Left kidney (tissue), 2 donors: Measurements from ENCODE around the gene AP5B1. TPM values are rescaled to one million over a fixed set of nuclear protein-coding genes. Genes with fewer than 3 reads are reported as not detected.
"Not testable (repeated sequence)": the region's sequence is repeated elsewhere in the genome, so short reads cannot be mapped to it uniquely, and the experiment has no call there.

Source experiments
- DNase-seq: peaks from one replicate; pipeline ENCODE4 v3.0.0-alpha.2; 2013
- polyA plus RNA-seq: library from polyadenylated mRNA; unstranded; fragments of 120-200 nt; gene quantifications from one replicate; pipeline ENCODE4 v1.2.1, GENCODE V29; 2013; ENCODE audit not compliant: insufficient read length

Gene AP5B1
- polyA plus RNA-seq, 1 donor = 7.6 TPM

DNA sequence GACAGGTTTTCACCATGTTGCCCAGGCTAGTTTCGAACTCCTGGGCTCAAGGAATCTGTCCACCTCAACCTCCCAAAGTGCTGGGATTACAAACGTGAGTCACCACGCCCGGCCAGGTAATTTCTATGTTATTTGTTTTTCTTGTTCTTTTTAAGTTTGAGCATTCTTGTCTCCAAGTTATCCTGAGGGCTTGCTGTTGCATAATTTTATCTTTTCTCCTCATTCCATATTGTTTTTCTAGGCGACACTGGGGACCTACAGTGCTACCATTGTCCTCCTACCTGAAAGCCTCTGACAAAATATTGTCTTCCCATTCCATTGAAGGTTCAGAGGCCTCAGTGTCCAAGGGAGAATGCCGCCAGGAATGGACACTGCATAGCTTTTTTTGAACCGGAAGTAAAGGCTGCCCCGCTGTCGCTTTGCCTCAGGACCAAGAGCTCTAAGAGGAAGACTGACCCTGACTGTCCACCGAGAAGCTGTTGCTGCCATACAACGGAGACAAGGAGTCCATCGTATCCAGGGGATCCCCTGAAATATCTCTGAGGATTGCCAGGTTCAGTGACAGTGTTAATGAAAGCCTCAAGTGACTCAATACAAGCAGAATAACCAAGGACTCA, 9.7 kb downstream of the AP5B1 start:
- no peak for DNase-seq

DNA sequence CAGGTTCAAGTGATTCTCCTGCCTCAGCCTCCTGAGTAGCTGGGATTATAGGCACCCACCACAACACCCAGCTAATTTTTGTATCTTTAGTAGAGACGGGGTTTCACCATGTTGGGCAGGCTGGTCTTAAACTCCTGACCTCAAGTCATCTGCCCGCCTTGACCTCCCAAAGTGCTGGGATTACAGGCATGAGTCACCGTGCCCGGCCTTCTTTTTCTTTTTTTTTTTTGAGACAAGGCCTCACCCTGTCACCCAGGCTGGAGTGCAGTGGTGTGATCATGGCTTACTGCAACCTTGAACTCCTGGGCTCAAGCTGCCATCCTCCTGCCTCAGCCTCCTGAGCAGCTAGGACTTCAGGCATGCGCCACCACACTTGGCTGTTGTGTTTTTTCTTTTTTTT, 13.0 kb downstream of the AP5B1 start:
- DNase-seq = not testable (repeated sequence)

DNA sequence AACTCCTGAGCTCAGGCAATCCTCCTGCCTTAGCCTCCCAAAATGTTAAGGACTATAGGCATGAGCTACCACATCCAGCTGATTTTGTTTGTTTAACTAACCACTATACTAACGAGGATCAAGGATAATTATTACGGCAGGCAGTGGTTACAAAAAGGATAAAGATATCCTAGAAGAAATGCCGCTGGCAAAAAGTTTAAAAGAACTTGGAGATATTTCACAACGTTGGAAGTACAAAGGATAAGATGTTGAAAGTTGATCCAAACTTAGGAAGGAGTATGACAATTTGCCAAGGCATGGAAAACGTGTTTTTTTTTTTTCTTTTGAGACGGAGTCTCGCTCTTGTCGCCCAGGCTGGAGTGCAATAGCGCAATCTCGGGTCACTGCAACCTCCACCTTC, 13.4 kb downstream of the AP5B1 start:
- DNase-seq = no peak

DNA sequence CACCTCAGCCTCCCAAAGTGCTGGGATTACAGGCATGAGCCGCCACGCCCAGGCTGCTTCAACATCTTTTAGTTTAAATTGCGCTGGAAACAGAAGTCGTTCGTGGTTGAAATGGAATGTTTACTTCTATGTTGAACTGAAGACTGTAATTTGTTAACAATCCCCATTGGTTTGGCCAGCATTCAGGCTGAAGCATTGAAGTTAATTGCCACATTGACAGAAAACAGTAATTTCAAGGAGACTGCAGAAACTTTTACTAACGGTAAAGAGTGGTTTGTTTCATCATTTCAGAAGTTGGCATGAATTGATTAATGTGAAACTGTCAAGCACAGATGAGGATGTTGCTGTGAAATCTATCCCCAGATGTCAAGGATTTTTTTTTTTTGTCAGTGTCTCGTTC, 14.2 kb downstream of the AP5B1 start:
- no peak for DNase-seq

DNA sequence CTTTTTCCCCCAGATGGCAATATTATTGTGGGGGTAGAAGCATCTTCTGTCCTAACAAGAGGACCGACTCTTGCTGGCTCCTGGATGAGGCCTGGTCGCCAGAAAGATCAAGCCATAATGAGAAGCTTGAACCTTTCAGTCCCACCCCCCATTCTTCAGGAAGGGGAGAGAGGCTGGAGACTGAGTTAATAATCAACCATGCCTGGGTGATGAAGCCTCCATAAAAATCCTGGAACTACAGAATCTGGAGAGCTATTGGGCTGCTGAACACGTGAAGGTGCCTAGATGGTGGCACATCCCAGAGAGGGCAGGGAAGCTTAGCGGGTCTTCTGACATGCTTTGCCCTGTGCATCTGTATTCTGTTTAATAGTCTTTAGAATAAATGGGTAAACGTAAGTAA, 16.3 kb downstream of the AP5B1 start:
- DNase-seq = no peak

GRCh38 chr11:65762816-65763215, 18.0 kb downstream of the AP5B1 start:
- not testable (repeated sequence) for DNase-seq

- not testable (repeated sequence) for DNase-seq
Observed at GRCh38 chr11:65762169-65762568, 18.6 kb downstream of the AP5B1 start.

GRCh38 chr11:65745049-65745448, 35.7 kb downstream of the AP5B1 start:
- DNase-seq = no peak

- DNase-seq = no peak
Observed at GRCh38 chr11:65744699-65745042, 36.1 kb downstream of the AP5B1 start.

DNA sequence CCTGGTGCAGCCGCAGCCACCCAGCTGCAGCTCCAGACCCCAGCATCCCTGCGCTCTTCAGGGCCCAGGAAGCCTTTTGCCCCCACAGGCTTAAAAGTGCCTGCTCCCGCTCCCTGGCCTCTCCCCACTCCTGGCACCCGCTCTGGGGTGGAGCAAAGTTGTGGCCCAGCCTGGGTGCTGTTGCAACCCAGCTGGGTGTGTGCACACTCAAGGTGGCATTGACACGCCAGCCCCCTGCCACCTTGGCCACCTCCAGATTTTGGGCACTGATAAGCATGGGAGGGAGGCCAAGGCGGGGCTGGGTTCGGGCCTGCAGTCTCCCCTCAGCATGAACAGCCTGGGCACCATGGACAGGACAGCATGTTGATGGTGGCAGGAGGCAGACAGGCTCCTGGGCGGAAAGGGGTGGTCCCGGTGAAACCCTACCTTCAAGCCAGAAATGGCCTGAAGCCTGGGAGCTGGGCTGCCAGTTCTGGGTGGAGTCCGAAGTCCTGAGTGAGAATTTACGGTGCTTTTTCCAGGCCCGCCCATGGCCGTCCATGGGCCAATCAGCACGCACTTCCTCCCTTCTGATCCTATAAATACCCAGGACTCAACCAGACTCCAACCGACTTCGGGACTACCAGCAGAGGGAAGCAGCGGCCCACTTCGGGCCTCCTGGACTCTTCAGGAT, 36.6 kb downstream of the AP5B1 start:
- DNase-seq = no peak

DNA sequence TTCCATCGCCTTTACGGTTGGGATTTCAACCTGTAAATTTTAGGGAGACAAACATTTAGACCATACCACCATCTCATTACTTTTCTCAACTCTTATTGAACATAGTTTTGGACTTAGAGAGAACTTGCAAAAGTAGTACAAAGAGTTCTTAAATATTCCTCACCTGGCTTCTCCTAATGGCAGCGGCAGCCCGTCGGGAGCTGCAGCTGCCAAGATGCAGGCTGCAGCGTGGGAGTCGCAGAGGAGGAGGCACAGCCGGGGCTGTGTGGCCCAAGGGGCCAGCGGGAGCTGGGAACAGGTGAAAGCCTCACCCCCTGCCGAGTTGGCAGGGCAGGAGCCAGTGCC, 37.1 kb downstream of the AP5B1 start:
- no peak for DNase-seq

DNA sequence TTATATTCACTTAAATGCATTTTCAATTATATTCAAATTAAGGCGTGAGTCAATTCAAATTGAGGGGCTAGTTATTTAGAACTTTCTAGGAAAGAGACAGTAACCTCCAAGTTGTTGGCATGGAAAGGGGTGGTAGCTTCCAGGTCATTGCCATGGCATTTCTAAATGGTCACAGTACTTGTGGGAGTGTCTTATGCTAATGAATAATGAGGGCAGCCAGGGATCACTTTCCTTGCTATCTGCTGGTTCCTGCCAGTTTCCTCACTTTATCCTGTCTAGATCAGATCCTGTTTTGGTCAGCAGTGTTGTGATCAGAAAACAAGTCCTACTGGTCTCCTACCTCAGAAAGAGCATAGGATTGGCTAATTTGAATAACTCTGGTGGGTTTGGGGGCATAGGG, 38.4 kb downstream of the AP5B1 start:
- DNase-seq = no peak

- no peak for DNase-seq
Observed at GRCh38 chr11:65741185-65741584, 39.6 kb downstream of the AP5B1 start.

DNA sequence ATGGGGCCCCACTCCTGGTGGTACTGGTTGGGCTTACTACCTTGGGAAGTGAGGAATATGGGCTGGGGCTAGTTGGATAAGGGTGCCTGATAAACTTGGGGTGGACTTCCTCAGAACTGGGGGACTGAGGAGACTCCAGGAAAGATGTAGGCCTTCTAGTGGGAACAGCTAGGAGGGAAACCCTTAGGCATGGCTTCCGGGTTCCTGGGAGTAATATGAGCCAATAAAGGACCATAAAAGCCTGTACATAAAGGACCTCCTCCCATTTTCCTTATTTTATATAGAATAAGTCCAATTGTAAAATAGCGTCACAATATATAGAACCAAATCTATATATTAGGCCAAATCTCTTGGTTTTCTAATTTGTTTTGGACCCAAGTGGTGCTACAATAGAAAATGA, 41.8 kb downstream of the AP5B1 start:
- DNase-seq = no peak

DNA sequence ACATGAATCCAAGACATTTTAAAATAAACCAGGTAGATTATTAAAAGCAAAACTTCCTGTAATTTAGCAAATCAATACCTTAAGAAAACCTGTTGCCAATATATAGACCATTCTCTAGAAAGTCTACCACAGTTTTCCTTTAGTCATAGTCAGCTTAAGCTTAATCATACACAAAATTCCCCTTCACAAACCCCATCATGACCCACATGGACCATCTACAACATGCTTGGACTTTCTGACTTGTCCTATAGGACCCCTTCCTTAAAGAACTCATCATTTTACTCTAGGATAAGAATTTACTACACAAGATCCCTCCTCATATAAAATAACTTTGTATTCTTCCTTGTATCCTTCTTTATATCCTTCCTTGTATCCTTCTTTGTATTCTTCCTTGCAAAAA, 44.0 kb downstream of the AP5B1 start:
- DNase-seq = no peak

- DNase-seq = not testable (repeated sequence)
Observed at GRCh38 chr11:65735111-65735510, 45.7 kb downstream of the AP5B1 start.

DNA sequence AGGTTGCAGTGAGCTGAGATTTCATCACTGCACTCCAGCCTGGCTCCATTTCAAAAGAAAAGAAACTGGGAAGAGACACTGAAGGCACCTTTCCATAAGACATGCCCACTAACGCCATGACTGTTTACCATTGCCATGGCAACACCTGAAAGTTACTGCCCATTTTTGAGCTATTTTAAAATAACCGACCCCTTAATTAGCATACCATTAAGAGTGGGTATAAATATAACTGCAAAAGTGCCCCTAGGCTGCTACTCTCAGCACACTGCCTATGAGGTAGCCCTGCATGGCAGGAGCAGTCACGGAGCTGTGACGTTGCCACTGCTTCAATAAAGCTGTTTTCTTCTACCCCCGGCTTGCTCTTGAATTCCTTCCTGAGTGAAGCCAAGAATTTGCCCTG, 50.3 kb downstream of the AP5B1 start:
- no peak for DNase-seq

DNA sequence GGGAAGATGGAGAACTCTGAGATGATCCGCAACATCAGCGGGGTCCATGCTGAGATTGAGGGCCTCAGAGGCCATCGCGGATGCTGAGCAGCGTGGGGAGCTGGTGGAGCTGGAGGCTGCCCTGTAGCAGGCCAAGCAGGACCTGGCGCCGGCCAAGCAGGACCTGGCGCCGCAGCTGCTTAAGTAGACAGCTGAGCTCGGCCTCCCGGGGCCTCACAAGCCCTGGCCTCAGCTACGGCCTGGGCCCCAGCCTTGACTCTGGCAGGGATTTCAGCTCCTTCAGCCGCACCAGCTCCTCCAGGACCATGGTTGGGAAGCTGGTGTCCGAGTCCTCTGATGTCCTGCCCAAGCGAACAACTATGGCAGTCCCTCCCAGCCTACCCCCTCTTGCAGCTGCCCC, 52.9 kb downstream of the AP5B1 start:
- no peak for DNase-seq

DNA sequence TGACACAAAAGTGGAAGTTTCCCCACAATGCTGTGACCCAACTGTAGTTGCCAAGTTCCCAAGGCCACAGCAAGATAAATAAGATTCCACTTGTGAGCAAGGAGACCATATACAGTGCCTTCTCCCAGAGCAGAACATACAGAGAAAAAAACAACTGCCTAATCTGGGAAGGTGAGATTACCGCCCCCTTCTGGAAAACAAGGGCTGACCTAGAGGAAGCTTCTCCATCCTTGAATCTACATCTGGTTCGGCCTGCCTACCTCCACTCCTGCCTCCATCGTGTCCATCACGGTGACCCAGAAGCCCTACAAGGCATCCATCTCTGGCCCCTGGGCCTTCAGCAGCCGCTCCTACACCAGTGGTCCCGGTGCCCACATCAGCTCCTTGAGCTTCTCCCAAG, 54.1 kb downstream of the AP5B1 start:
- DNase-seq = no peak

Other genes with a start within 250 kb of the AP5B1 start
- gene LTBP3, start 222.6 kb downstream of the AP5B1 start, polyA plus RNA-seq = 142 TPM
- 37.5 TPM for gene ZNRD2, start 210.5 kb downstream of the AP5B1 start, polyA plus RNA-seq
- gene FAM89B, start 208.4 kb downstream of the AP5B1 start, polyA plus RNA-seq = 17.6 TPM
- gene EHBP1L1, start 204.9 kb downstream of the AP5B1 start, polyA plus RNA-seq = 19.0 TPM
- 0.28 TPM for gene KCNK7, start 185.2 kb downstream of the AP5B1 start, polyA plus RNA-seq
- 35.4 TPM for gene MAP3K11, start 166.8 kb downstream of the AP5B1 start, polyA plus RNA-seq
- gene PCNX3, start 165.2 kb downstream of the AP5B1 start, polyA plus RNA-seq = 29.8 TPM
- 22.4 TPM for gene SIPA1, start 142.9 kb downstream of the AP5B1 start, polyA plus RNA-seq
- 49.6 TPM for gene RELA, start 118.1 kb downstream of the AP5B1 start, polyA plus RNA-seq
- 71.7 TPM for gene KAT5, start 68.7 kb downstream of the AP5B1 start, polyA plus RNA-seq
- gene RNASEH2C, start 60.2 kb downstream of the AP5B1 start, polyA plus RNA-seq = 39.0 TPM
- 11.0 TPM for gene OVOL1, start 6.1 kb upstream of the AP5B1 start, polyA plus RNA-seq
- 2.6 TPM for gene SNX32, start 53.0 kb upstream of the AP5B1 start, polyA plus RNA-seq
- gene CFL1, start 77.2 kb upstream of the AP5B1 start, polyA plus RNA-seq = 688 TPM
- 48.3 TPM for gene MUS81, start 79.5 kb upstream of the AP5B1 start, polyA plus RNA-seq
- 102 TPM for gene EFEMP2, start 91.8 kb upstream of the AP5B1 start, polyA plus RNA-seq
- 1.4 TPM for gene CTSW, start 98.9 kb upstream of the AP5B1 start, polyA plus RNA-seq
- 96.0 TPM for gene FIBP, start 107.5 kb upstream of the AP5B1 start, polyA plus RNA-seq
- 5.0 TPM for gene CCDC85B, start 109.7 kb upstream of the AP5B1 start, polyA plus RNA-seq
- gene FOSL1, start 119.4 kb upstream of the AP5B1 start, polyA plus RNA-seq = not detected
- 30.6 TPM for gene C11orf68, start 138.1 kb upstream of the AP5B1 start, polyA plus RNA-seq
- gene DRAP1, start 138.4 kb upstream of the AP5B1 start, polyA plus RNA-seq = 65.8 TPM
- 0.23 TPM for gene TSGA10IP, start 164.5 kb upstream of the AP5B1 start, polyA plus RNA-seq
- gene SART1, start 180.8 kb upstream of the AP5B1 start, polyA plus RNA-seq = 48.6 TPM
- 31.7 TPM for gene EIF1AD, start 221.2 kb upstream of the AP5B1 start, polyA plus RNA-seq
- gene BANF1, start 221.5 kb upstream of the AP5B1 start, polyA plus RNA-seq = 233 TPM
- gene CST6, start 231.0 kb upstream of the AP5B1 start, polyA plus RNA-seq = not detected
- not detected for gene CATSPER1, start 245.5 kb upstream of the AP5B1 start, polyA plus RNA-seq